Prostate gland (tissue), 2 donors: ENCODE data around the gene TELO2. TPM values are rescaled to one million over a fixed set of nuclear protein-coding genes. Genes with fewer than 3 reads are reported as not detected.

ENCODE experiments used
- DNase-seq: peaks from one replicate; pipeline ENCODE4 v3.0.0-alpha.2; 2019; ENCODE audit warnings: low spot score
- H3K27ac ChIP-seq, 2 donors: fragments of 200-600 bp; sonication (generic); 2 replicates each; pipeline ENCODE4 v1.5.1; 2017 to 2019
- H3K27me3 ChIP-seq: fragments of 200-600 bp; sonication (generic); replicated peaks from 2 replicates; pipeline ENCODE4 v1.5.1; 2019; ENCODE audit not compliant: insufficient read depth
- H3K36me3 ChIP-seq, 2 donors: fragments of 200-600 bp; sonication (generic); 1 replicate in 1 of 2; 2 replicates in 1 of 2; pipeline versions ENCODE4 v1.5.1 to v1.8.1; 2017 to 2019
- H3K4me1 ChIP-seq: fragments of 200-600 bp; sonication (generic); replicated peaks from 2 replicates; pipeline ENCODE4 v1.5.1; 2019
- H3K4me3 ChIP-seq, 2 donors: fragments of 200-600 bp; sonication (generic); 2 replicates each; pipeline ENCODE4 v1.5.1; 2017 to 2019
- H3K9me3 ChIP-seq: fragments of 200-600 bp; sonication (generic); 2 replicates; pipeline ENCODE4 v1.5.1; 2017
- POLR2A ChIP-seq: fragments of 450-650 bp; IDR thresholded peaks from one replicate; pipeline ENCODE4 v1.6.1; 2016; ENCODE audit warnings: antibody characterized with exemption, mild to moderate bottlenecking
- POLR2AphosphoS5 ChIP-seq: sonication (generic); formaldehyde crosslinking; IDR thresholded peaks from one replicate; pipeline ENCODE4 v1.6.1; 2017; ENCODE audit warnings: antibody characterized with exemption
- WGBS: methylation state at CpG from one replicate; pipeline ENCODE4 v1.1.5; 2018; 5-methylcytosine and 5-hydroxymethylcytosine counted together
- intact Hi-C: fragments of 100-400 bp; cut with DNase I; formaldehyde crosslinking; loops from one replicate; pipeline ENCODE4 v1.14.2; 2022
- total RNA-seq, 2 donors: library from RNA; depleted of rRNA; stranded (reverse); fragments of >200 nt; gene quantifications; one replicate each; pipeline ENCODE4 v1.1.0, GENCODE V29; 2016
- TF ChIP-seq, protein P1 (sequence below), 4 experiments: fragments of 200-600 bp in 2 of 4; fragments of 450-650 bp in 2 of 4; sonication (generic) in 2 of 4; IDR thresholded peaks; 1 replicate in 3 of 4; 2 replicates in 1 of 4; pipeline ENCODE4 v1.5.1; 2016 to 2019; ENCODE audit warnings: antibody characterized with exemption in 4 of 4, mild to moderate bottlenecking in 2 of 4, moderate library complexity in 2 of 4

Gene TELO2
- total RNA-seq, 2 donors from 2014 or later, result 35.1 to 53.5 TPM

DNA sequence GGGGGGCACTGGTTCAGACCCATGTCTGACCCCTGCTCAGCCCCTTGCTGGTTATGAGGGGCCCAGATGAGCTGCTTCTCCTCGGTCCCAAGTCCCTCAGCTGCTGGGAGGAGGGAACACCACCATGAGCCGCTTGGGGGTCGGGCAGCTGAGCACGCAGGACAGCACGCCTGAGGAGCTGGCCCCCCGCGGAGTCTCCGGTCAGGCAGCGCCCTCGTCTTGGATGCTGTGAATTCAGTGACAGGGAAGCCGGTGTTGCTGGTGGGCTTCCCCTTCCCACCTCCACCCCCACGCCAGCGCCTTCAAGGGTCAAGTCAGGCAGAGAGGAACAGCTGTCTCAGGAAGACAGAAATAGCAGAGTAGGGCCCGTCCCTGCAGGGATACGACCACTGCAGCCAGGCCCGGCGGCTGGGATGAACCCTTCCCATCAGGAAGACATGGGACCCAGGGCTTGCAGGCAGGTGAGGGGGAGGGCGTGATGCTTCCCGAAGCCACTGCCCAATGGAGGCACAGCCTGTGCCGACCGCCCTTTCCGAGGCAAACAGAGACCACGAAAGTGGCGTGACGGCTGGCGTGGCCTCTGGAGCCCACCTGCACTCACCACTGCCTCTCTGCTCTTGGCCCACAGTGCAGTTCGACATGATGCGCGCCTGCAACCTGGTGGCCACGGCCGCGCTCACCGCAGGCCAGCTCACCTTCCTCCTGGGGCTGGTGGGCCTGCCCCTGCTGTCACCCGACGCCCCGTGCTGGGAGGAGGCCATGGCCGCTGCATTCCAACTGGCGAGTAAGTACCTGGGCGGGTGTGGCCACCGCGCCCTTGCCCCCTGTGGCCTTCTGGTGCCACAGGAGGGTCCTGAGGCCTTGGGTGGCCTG lies 48.4 kb downstream of the TELO2 start:
- TF ChIP-seq POLR2A (no peak), POLR2AphosphoS5 (no peak)
- TF ChIP-seq, protein P1, sequence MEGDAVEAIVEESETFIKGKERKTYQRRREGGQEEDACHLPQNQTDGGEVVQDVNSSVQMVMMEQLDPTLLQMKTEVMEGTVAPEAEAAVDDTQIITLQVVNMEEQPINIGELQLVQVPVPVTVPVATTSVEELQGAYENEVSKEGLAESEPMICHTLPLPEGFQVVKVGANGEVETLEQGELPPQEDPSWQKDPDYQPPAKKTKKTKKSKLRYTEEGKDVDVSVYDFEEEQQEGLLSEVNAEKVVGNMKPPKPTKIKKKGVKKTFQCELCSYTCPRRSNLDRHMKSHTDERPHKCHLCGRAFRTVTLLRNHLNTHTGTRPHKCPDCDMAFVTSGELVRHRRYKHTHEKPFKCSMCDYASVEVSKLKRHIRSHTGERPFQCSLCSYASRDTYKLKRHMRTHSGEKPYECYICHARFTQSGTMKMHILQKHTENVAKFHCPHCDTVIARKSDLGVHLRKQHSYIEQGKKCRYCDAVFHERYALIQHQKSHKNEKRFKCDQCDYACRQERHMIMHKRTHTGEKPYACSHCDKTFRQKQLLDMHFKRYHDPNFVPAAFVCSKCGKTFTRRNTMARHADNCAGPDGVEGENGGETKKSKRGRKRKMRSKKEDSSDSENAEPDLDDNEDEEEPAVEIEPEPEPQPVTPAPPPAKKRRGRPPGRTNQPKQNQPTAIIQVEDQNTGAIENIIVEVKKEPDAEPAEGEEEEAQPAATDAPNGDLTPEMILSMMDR (IDR thresholded peaks at IDR 0.05), result no peak
- H3K36me3 ChIP-seq, result peaks cover 0 to 6% of the 10 kb centered on the region in 2 donors
- H3K4me1 ChIP-seq, result peaks cover 12% of the 10 kb centered on the region
- 91% methylated on average over 41 of the region's 41 CpGs for WGBS
- intact Hi-C loops, result no loop called here
- H3K9me3 ChIP-seq, result no peaks in the 10 kb centered on the region
- no peak for DNase-seq
- no peak overlapping the region for H3K27ac ChIP-seq
- no peaks in the 10 kb centered on the region for H3K27me3 ChIP-seq
- no peak overlapping the region for H3K4me3 ChIP-seq

DNA sequence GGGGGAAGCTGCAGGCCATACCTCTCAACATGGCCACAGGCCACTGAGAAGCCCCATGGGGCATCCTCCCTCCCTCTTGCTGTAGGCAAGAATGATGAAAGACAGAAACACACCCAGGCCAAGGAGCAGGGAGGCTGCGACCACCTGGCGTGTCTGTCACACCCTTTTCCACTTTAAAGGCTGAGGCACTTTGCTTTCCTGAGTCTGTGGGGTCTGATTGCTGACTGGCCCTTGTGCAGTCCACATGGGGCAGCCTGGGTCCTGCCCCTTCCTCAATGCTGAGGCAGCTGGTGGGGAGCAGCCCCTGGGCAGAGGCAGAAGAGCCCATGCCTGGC lies 49.0 kb downstream of the TELO2 start:
- intact Hi-C loops, result no loop called here
- Histone ChIP-seq H3K4me3 (no peak overlapping the region), H3K36me3 (peaks cover 0 to 3% of the 10 kb centered on the region in 2 donors), H3K27me3 (no peaks in the 10 kb centered on the region), H3K27ac (no peak overlapping the region), H3K9me3 (no peaks in the 10 kb centered on the region), H3K4me1 (peaks cover 12% of the 10 kb centered on the region)
- TF ChIP-seq POLR2A, result no peak
- TF ChIP-seq, protein P1 (IDR thresholded peaks at IDR 0.05), result no peak
- TF ChIP-seq POLR2AphosphoS5, result no peak
- DNase-seq, result no peak
- 75% methylated on average over 2 of the region's 2 CpGs for WGBS

DNA sequence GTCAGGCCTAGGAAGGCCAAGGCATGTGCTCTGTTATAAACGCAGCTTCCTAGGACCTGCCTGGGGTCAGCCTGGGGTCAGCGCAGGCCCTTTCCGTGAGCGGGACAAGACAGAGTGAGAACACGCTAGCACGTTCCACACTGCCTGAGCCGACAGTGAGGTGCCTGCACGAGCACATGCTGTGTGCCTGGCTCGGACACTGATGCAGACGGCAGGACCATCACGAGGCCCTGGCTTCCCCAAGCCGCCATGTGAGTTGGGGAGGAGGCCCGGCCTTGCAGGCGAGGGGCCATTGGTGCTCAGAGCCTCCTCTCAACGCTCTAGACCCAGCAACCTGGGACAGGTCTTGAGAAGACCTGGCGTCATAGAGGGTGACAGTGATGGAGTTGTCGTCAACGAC lies 49.4 kb downstream of the TELO2 start:
- 86% methylated on average over 18 of the region's 18 CpGs for WGBS
- H3K36me3 ChIP-seq, result no peaks in the 10 kb centered on the region
- no peak overlapping the region for H3K4me3 ChIP-seq
- TF ChIP-seq, protein P1 (IDR thresholded peaks at IDR 0.05), result no peak
- no peak for DNase-seq
- H3K4me1 ChIP-seq, result peaks cover 12% of the 10 kb centered on the region
- peak overlapping the region in 1 of 2 donors; percentile 10 for H3K27ac ChIP-seq
- intact Hi-C loops, result no loop called here
- no peaks in the 10 kb centered on the region for H3K9me3 ChIP-seq
- no peaks in the 10 kb centered on the region for H3K27me3 ChIP-seq

DNA sequence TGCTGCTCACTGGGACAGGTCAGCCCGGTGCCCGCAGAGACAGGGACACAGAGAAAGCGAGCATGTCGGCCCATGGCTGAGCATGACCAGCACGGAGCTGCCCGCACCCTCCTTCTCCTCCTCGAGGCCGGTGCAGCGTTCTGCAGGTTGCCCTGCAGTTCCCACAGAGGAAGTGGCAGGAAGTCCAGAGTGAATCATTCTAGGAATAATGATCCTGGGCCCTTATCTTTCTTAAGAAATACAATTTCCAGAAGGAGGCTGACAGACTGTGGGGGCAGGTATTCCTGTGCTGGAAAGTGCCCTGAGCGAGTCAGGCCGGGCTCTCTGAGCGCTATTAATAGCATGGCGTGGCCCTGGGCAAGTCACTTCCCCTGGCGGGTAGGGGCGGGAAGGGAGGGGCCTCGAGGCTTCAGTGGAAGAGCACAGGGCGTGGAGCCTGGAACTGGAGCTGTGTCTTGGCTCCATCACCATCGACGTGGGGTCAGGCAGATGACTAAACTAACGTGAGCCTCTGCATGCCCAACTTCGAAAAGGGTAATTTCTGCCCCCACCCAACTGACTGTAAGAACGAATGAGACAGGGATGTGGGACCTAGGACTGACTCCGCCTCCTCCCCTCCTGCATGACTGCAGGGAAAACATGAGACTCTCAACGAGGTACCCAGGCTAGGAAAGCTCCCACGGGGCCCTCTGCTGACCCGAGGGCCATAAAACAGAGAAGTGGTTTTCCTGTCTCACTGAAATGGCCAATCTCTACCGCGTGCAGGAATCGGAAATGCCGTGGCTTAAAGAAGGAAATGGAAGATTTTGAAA lies 50.1 kb downstream of the TELO2 start:
- Histone ChIP-seq H3K27me3 (no peaks in the 10 kb centered on the region), H3K4me1 (peaks cover 20% of the 10 kb centered on the region), H3K27ac (peak overlapping the region; percentile 2 to 10), H3K4me3 (no peak overlapping the region), H3K36me3 (no peaks in the 10 kb centered on the region), H3K9me3 (no peaks in the 10 kb centered on the region)
- 61% methylated on average over 28 of the region's 30 CpGs for WGBS
- TF ChIP-seq POLR2AphosphoS5, result no peak
- TF ChIP-seq POLR2A, result no peak
- TF ChIP-seq, protein P1 (IDR thresholded peaks at IDR 0.05), result no peak
- intact Hi-C loops, result no loop called here
- DNase-seq, result no peak
